SK-N-SH (cell line): ENCODE results near the gene ABCB1. TPM values are rescaled to one million over a fixed set of nuclear protein-coding genes. Genes with fewer than 3 reads are reported as not detected.

Source experiments
- CTCF ChIA-PET: fragments of 300-600, 350-600 bp; formaldehyde crosslinking; extraction: SDS; loops from one replicate; lab custom pipeline; 2021; lab: Yijun Ruan, JAX
- POLR2A ChIA-PET: fragments of 350-600 bp; sonication (Branson Sonifier 250); formaldehyde crosslinking; extraction: SDS; loops from one replicate; lab custom pipeline; 2020; ENCODE audit warnings: antibody characterized with exemption, inconsistent platforms; lab: Yijun Ruan, JAX
- DNase-seq: peaks from one replicate; pipeline ENCODE4 v3.0.0; 2012
- H2AFZ ChIP-seq: fragments of 200-600 bp; sonication (generic); 2 replicates; pipeline ENCODE4 v1.8.1; 2016; ENCODE audit warnings: antibody characterized with exemption, mild to moderate bottlenecking, low read depth
- H3F3A ChIP-seq: fragments of 200-600 bp; sonication (generic); replicated peaks from 2 replicates; pipeline ENCODE3; 2016; ENCODE audit warnings: antibody characterized with exemption, mild to moderate bottlenecking; ENCODE audit not compliant: insufficient read depth
- H3K27ac ChIP-seq, 2 experiments: fragments of 200-500 bp in 1 of 2; fragments of 200-600 bp in 1 of 2; sonication (Bioruptor generic) in 1 of 2; sonication (generic), shearing (Covaris generic) in 1 of 2; 2 replicates each; pipeline versions ENCODE4 v1.5.1 to v1.6.1; 2014 to 2016; ENCODE audit warnings: low read depth in 2 of 2, inconsistent platforms in 1 of 2, low read length in 1 of 2, mild to moderate bottlenecking in 1 of 2, mixed read lengths in 1 of 2
- H3K27me3 ChIP-seq: fragments of 200-600 bp; sonication (generic), shearing (Covaris generic); 2 replicates; pipeline ENCODE4 v1.6.1; 2016; ENCODE audit warnings: mixed run types; ENCODE audit not compliant: insufficient read depth
- H3K36me3 ChIP-seq, 2 experiments: fragments of 200-500 bp in 1 of 2; fragments of 200-600 bp in 1 of 2; sonication (Bioruptor generic) in 1 of 2; sonication (generic) in 1 of 2; replicated peaks in 1 of 2; 2 replicates each; pipeline versions ENCODE3 to v1.5.1; 2014 to 2016; ENCODE audit warnings: low read length in 1 of 2, mild to moderate bottlenecking in 1 of 2; ENCODE audit not compliant: insufficient read depth in 2 of 2, control insufficient read depth in 1 of 2
- H3K4me1 ChIP-seq, 2 experiments: fragments of 200-500 bp in 1 of 2; fragments of 200-600 bp in 1 of 2; sonication (Bioruptor generic) in 1 of 2; sonication (generic), shearing (Covaris generic) in 1 of 2; 2 replicates each; pipeline versions ENCODE4 v1.5.1 to v1.6.1; 2014 to 2016; ENCODE audit warnings: low read depth in 1 of 2, low read length in 1 of 2, mixed run types in 1 of 2; ENCODE audit not compliant: insufficient read depth in 2 of 2, control insufficient read depth in 1 of 2
- H3K4me2 ChIP-seq: fragments of 200-600 bp; sonication (generic), shearing (Covaris generic); 2 replicates; pipeline ENCODE4 v1.6.1; 2017; ENCODE audit warnings: mixed run types
- H3K4me3 ChIP-seq, 2 experiments: fragments of 200-500 bp in 1 of 2; fragments of 200-600 bp in 1 of 2; sonication (Bioruptor generic) in 1 of 2; sonication (generic), shearing (Covaris generic) in 1 of 2; 2 replicates each; pipeline versions ENCODE4 v1.5.1 to v1.8.1; 2014 to 2016; ENCODE audit warnings: low read depth in 2 of 2, inconsistent platforms in 1 of 2, low read length in 1 of 2, mild to moderate bottlenecking in 1 of 2, mixed read lengths in 1 of 2, moderate library complexity in 1 of 2
- H3K79me2 ChIP-seq: fragments of 200-600 bp; sonication (generic); 2 replicates; pipeline ENCODE4 v1.8.1; 2017; ENCODE audit warnings: mild to moderate bottlenecking; ENCODE audit not compliant: insufficient read depth
- H3K9ac ChIP-seq: fragments of 200-600 bp; sonication (generic); 2 replicates; pipeline ENCODE4 v1.6.1; 2017; ENCODE audit warnings: mixed run types
- H3K9me2 ChIP-seq: fragments of 200-600 bp; sonication (generic); 2 replicates; pipeline ENCODE4 v1.6.1; 2017; ENCODE audit warnings: mixed run types
- H3K9me3 ChIP-seq: fragments of 200-600 bp; sonication (generic); 2 replicates; pipeline ENCODE4 v1.6.1; 2017; ENCODE audit warnings: mixed run types, mild to moderate bottlenecking, moderate library complexity
- H4K20me1 ChIP-seq: fragments of 200-600 bp; sonication (generic); 2 replicates; pipeline ENCODE4 v1.6.1; 2017; ENCODE audit warnings: mild to moderate bottlenecking, mixed run types; ENCODE audit not compliant: insufficient read depth
- EP300 ChIP-seq, 2 experiments: IDR thresholded peaks; 2 replicates each; pipeline versions ENCODE4 v1.4.0 to v1.6.1; 2012; ENCODE audit warnings: borderline replicate concordance in 1 of 2, low read depth in 1 of 2, low read length in 1 of 2
- FOXJ3 ChIP-seq: sonication (generic); formaldehyde crosslinking; IDR thresholded peaks from 2 replicates; pipeline ENCODE4 v1.5.1; 2020; ENCODE audit warnings: mild to moderate bottlenecking, missing genetic modification reagents
- GATA2 ChIP-seq: sonication (generic); formaldehyde crosslinking; IDR thresholded peaks from 2 replicates; pipeline ENCODE4 v1.5.0; 2020; ENCODE audit warnings: mild to moderate bottlenecking, missing genetic modification reagents
- MXI1 ChIP-seq: IDR thresholded peaks from 2 replicates; pipeline ENCODE4 v1.6.1; 2012; ENCODE audit warnings: mild to moderate bottlenecking, low read depth, low read length, improper control_type of control experiment
- NRF1 ChIP-seq: IDR thresholded peaks from 2 replicates; pipeline ENCODE4 v1.6.1; 2012; ENCODE audit warnings: low read depth, mild to moderate bottlenecking, low read length
- RAD21 ChIP-seq: IDR thresholded peaks from 2 replicates; pipeline ENCODE4 v1.6.1; 2012; ENCODE audit warnings: mild to moderate bottlenecking, low read length
- RCOR1 ChIP-seq: fragments of 150-350 bp; IDR thresholded peaks from 2 replicates; pipeline ENCODE4 v1.6.1; 2017; ENCODE audit warnings: antibody characterized with exemption, low read length
- TCF12 ChIP-seq: IDR thresholded peaks from 2 replicates; pipeline ENCODE4 v1.4.0; 2012
- TEAD4 ChIP-seq: IDR thresholded peaks from 2 replicates; pipeline ENCODE4 v1.4.0; 2012; ENCODE audit warnings: mild to moderate bottlenecking, borderline replicate concordance; ENCODE audit not compliant: insufficient read depth
- WGBS: methylation state at CpG from one replicate; pipeline ENCODE4 v1.1.6; 2017; ENCODE audit warnings: low lambda C conversion rate; 5-methylcytosine and 5-hydroxymethylcytosine counted together
- polyA plus RNA-seq, 3 experiments: library from polyadenylated mRNA; depleted of rRNA; stranded (reverse); fragments of >200 nt; gene quantifications; 2 replicates each; pipeline ENCODE4 v1.2.3, GENCODE V29; 2012
- TF ChIP-seq, protein P1 (sequence below): IDR thresholded peaks from 2 replicates; pipeline ENCODE4 v1.6.1; 2012; ENCODE audit warnings: mild to moderate bottlenecking, low read depth, low read length, moderate library complexity
- TF ChIP-seq, protein P2 (sequence below): IDR thresholded peaks from 2 replicates; pipeline ENCODE4; 2012
- TF ChIP-seq, protein P3 (sequence below): IDR thresholded peaks from 2 replicates; pipeline ENCODE4 v1.4.0; 2012; ENCODE audit warnings: low read depth
- TF ChIP-seq, protein P4 (sequence below): fragments of 200-600 bp; sonication (generic); IDR thresholded peaks from 2 replicates; pipeline ENCODE4 v1.6.1; 2017; ENCODE audit warnings: antibody characterized with exemption, mild to moderate bottlenecking, moderate library complexity
- TF ChIP-seq, protein P5 (sequence below): fragments of 150-350 bp; IDR thresholded peaks from 2 replicates; pipeline ENCODE4 v1.6.1; 2017; ENCODE audit warnings: antibody characterized with exemption, low read length, low read depth, borderline replicate concordance

The ABCB1 gene
- polyA plus RNA-seq, 1 of the 3 experiments (the other 2 are of a cell fraction): 2.0 TPM

DNA sequence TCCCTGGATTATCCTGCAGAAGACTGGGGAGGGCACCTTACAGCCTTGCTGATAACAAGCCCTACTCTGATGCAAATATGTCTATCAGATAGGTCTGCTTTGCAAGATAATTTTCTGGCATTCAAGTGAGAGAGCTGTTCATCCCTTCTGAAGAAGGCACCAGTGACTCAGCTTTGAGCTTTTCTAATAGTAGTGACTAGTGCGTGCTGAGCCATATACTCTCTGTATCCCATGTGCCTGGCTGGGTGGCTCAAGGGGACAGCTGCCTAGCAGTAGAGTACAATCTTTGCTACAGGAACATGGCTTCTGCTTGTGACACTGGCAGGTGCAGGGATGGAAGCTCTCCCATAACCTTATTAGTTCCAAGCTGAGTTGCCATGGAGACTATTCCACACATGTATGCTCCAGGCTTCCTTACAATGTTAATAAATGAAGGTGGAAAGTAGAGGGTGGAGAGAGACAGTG is 90.2 kb downstream of the ABCB1 start:
- Histone ChIP-seq H3K9me2 (no peaks in the 10 kb centered on the region), H3K27me3 (no peaks in the 10 kb centered on the region), H3F3A (no peaks in the 10 kb centered on the region), H3K79me2 (no peaks in the 10 kb centered on the region), H3K36me3 (peaks cover 0 to 42% of the 10 kb centered on the region in 2 experiments), H3K4me1 (peaks cover 0 to 27% of the 10 kb centered on the region in 2 experiments; a peak in 2 of 4 replicates), H4K20me1 (no peaks in the 10 kb centered on the region), H3K4me3 (no peak overlapping the region), H2AFZ (no peak overlapping the region), H3K9me3 (no peaks in the 10 kb centered on the region), H3K4me2 (no peak overlapping the region), H3K9ac (no peak overlapping the region), H3K27ac (peak overlapping the region in 1 of 2 experiments; percentile 85; a peak in 2 of 4 replicates)
- ChIA-PET POLR2A (no interaction called here), CTCF (interaction anchor here (0.6 to 1.6 kb wide), 4 partner anchors 9 to 659 kb away, joined by 3 to 4 read pairs (median 3); partner anchors contain the start of gene RUNDC3B)
- DNase-seq: peak; percentile 30
- WGBS: 86% methylated on average over 1 of the region's 1 CpG
- TF ChIP-seq GATA2 (CRISPR knock-in tag) (peak; percentile 35; the same call in 1 of the 2 replicates), TCF12 (no peak), NRF1 (no peak), FOXJ3 (CRISPR knock-in tag) (no peak), EP300 (IDR thresholded peaks at IDR 0.05; ENCODE audit: borderline replicate concordance in 1 of 2, low read depth in 1 of 2, low read length in 1 of 2) (0 out of 4 replicates have a peak, but pooled peaks of 1 of the 2 experiments have one; percentile 11), RCOR1 (peak; percentile 53; the same call in 1 of the 2 replicates), MXI1 (peak; percentile 79)
- TF ChIP-seq, protein P1, sequence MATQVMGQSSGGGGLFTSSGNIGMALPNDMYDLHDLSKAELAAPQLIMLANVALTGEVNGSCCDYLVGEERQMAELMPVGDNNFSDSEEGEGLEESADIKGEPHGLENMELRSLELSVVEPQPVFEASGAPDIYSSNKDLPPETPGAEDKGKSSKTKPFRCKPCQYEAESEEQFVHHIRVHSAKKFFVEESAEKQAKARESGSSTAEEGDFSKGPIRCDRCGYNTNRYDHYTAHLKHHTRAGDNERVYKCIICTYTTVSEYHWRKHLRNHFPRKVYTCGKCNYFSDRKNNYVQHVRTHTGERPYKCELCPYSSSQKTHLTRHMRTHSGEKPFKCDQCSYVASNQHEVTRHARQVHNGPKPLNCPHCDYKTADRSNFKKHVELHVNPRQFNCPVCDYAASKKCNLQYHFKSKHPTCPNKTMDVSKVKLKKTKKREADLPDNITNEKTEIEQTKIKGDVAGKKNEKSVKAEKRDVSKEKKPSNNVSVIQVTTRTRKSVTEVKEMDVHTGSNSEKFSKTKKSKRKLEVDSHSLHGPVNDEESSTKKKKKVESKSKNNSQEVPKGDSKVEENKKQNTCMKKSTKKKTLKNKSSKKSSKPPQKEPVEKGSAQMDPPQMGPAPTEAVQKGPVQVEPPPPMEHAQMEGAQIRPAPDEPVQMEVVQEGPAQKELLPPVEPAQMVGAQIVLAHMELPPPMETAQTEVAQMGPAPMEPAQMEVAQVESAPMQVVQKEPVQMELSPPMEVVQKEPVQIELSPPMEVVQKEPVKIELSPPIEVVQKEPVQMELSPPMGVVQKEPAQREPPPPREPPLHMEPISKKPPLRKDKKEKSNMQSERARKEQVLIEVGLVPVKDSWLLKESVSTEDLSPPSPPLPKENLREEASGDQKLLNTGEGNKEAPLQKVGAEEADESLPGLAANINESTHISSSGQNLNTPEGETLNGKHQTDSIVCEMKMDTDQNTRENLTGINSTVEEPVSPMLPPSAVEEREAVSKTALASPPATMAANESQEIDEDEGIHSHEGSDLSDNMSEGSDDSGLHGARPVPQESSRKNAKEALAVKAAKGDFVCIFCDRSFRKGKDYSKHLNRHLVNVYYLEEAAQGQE: no peak
- TF ChIP-seq, protein P2, sequence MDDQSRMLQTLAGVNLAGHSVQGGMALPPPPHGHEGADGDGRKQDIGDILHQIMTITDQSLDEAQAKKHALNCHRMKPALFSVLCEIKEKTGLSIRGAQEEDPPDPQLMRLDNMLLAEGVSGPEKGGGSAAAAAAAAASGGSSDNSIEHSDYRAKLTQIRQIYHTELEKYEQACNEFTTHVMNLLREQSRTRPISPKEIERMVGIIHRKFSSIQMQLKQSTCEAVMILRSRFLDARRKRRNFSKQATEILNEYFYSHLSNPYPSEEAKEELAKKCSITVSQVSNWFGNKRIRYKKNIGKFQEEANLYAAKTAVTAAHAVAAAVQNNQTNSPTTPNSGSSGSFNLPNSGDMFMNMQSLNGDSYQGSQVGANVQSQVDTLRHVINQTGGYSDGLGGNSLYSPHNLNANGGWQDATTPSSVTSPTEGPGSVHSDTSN: no peak
- TF ChIP-seq, protein P3, sequence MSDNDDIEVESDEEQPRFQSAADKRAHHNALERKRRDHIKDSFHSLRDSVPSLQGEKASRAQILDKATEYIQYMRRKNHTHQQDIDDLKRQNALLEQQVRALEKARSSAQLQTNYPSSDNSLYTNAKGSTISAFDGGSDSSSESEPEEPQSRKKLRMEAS: no peak

DNA sequence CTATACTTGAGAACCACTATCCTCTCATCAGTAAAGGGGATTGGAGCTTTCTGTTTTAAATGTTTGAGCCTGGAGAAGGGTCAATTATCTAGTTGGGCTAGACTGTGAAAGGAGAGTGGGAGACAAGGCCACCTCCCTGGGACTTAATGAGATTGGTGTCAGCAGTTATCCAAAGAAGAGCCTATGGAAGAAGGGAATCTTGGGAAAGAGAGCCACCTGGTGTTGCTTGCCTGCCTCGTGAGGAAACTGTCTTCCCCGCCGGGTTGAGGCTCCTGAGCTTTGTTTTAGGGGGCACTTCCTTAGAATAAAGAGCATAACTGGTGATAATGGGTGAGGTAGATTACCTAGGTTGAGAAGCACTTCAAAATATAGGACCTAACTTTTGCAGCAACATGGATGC is 93.2 kb downstream of the ABCB1 start:
- Histone ChIP-seq H3K9ac (no peak overlapping the region), H2AFZ (no peak overlapping the region), H3K27me3 (no peaks in the 10 kb centered on the region), H3K36me3 (peaks cover 0 to 27% of the 10 kb centered on the region in 2 experiments), H4K20me1 (no peaks in the 10 kb centered on the region), H3K79me2 (no peaks in the 10 kb centered on the region), H3K9me2 (no peaks in the 10 kb centered on the region), H3K27ac (no peak overlapping the region), H3K4me3 (no peak overlapping the region), H3K9me3 (no peaks in the 10 kb centered on the region; the same call in 1 of the 2 replicates), H3K4me2 (no peak overlapping the region), H3K4me1 (peaks cover 0 to 22% of the 10 kb centered on the region in 2 experiments; a peak in 2 of 4 replicates), H3F3A (no peaks in the 10 kb centered on the region)
- ChIA-PET POLR2A (no interaction called here), CTCF (interaction anchor here (1.2 to 4.4 kb wide), 8 partner anchors 15 to 662 kb away, joined by 3 to 34 read pairs (median 4); partner anchors contain the start of gene RUNDC3B)
- WGBS: 44% methylated on average over 3 of the region's 3 CpGs
- TF ChIP-seq RCOR1 (no peak), RAD21 (peak; percentile 17; the same call in 1 of the 2 replicates), TEAD4 (no peak)
- TF ChIP-seq, protein P4, sequence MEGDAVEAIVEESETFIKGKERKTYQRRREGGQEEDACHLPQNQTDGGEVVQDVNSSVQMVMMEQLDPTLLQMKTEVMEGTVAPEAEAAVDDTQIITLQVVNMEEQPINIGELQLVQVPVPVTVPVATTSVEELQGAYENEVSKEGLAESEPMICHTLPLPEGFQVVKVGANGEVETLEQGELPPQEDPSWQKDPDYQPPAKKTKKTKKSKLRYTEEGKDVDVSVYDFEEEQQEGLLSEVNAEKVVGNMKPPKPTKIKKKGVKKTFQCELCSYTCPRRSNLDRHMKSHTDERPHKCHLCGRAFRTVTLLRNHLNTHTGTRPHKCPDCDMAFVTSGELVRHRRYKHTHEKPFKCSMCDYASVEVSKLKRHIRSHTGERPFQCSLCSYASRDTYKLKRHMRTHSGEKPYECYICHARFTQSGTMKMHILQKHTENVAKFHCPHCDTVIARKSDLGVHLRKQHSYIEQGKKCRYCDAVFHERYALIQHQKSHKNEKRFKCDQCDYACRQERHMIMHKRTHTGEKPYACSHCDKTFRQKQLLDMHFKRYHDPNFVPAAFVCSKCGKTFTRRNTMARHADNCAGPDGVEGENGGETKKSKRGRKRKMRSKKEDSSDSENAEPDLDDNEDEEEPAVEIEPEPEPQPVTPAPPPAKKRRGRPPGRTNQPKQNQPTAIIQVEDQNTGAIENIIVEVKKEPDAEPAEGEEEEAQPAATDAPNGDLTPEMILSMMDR: peak; percentile 20; the same call in 1 of the 2 replicates
- TF ChIP-seq, protein P5, sequence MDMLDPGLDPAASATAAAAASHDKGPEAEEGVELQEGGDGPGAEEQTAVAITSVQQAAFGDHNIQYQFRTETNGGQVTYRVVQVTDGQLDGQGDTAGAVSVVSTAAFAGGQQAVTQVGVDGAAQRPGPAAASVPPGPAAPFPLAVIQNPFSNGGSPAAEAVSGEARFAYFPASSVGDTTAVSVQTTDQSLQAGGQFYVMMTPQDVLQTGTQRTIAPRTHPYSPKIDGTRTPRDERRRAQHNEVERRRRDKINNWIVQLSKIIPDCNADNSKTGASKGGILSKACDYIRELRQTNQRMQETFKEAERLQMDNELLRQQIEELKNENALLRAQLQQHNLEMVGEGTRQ: no peak
- DNase-seq: no peak
